Astrocyte (in vitro differentiated cells and primary cell): Measurements from ENCODE around the gene SAMD4B.

Experiments used
- EZH2 ChIP-seq: IDR thresholded peaks from 2 replicates; pipeline ENCODE4 v1.6.1; 2012; ENCODE audit warnings: mild to moderate bottlenecking, low read length, inconsistent platforms; ENCODE audit not compliant: insufficient read depth
- TF ChIP-seq, protein P1 (sequence below): IDR thresholded peaks from 2 replicates; pipeline ENCODE4 v1.5.1; 2011; ENCODE audit warnings: low read depth, mild to moderate bottlenecking, inconsistent platforms, low read length, moderate library complexity; ENCODE audit not compliant: insufficient read depth

DNA sequence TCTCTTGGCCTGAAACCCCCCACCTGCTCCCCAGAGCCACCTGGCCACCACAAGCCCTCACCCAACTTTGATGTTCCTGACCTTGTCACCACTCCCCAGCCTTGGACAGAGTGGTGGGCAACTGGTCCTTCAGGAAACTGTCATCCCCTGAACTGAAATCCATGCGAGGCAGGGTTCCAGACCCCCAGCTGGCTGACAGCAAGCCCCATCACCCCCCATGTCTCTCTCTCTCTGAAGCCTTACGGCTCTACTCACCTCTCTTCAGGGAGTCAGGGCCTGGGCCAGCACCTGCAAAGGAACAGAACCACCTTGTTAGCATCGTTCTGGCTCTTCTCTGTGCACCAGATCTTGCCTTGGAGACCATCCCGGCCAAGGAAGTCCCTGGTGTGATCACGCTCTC lies 24.1 kb upstream of the SAMD4B start:
- TF ChIP-seq, protein P1, sequence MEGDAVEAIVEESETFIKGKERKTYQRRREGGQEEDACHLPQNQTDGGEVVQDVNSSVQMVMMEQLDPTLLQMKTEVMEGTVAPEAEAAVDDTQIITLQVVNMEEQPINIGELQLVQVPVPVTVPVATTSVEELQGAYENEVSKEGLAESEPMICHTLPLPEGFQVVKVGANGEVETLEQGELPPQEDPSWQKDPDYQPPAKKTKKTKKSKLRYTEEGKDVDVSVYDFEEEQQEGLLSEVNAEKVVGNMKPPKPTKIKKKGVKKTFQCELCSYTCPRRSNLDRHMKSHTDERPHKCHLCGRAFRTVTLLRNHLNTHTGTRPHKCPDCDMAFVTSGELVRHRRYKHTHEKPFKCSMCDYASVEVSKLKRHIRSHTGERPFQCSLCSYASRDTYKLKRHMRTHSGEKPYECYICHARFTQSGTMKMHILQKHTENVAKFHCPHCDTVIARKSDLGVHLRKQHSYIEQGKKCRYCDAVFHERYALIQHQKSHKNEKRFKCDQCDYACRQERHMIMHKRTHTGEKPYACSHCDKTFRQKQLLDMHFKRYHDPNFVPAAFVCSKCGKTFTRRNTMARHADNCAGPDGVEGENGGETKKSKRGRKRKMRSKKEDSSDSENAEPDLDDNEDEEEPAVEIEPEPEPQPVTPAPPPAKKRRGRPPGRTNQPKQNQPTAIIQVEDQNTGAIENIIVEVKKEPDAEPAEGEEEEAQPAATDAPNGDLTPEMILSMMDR: no peak
- TF ChIP-seq EZH2: no peak
